Measurements from ENCODE around the gene MYH7B. TPM values are rescaled to one million over a fixed set of nuclear protein-coding genes. Genes with fewer than 3 reads are reported as not detected.
A peak's percentile ranks its signal among the peaks of the same experiment; 100 is the strongest.

Gene MYH7B
- total and polyA plus RNA-seq, 9 donors: 21.7 to 138 (median 73.8) TPM

- Histone ChIP-seq H3K4me1 (ENCODE audit: control insufficient read depth, insufficient read depth, low read length) (peaks cover 25% of the 10 kb centered on the region), H3K36me3 (ENCODE audit: control insufficient read depth, insufficient read depth, low read length) (peaks cover 3% of the 10 kb centered on the region), H3K27me3 (ENCODE audit: control insufficient read depth, insufficient read depth, low read length) (no peaks in the 10 kb centered on the region), H3K4me3 (ENCODE audit: low read length) (peak overlapping the region; percentile 92), H3K9me3 (replicated peaks; ENCODE audit: control insufficient read depth, low read depth, low read length) (no peaks in the 10 kb centered on the region), H3K27ac (ENCODE audit: low read length) (peak overlapping the region; percentile 98)
- DNase-seq: peak; percentile 65
- WGBS (ENCODE audit: insufficient coverage): 9% methylated on average over 8 of the region's 13 CpGs
These were observed 801 bp upstream of the MYH7B start for GRCh38 chr20:34954904-34955230.

GRCh38 chr20:34956041-34956458, 382 bp downstream of the MYH7B start:
- no peaks in the 10 kb centered on the region for H3K9me3 ChIP-seq (replicated peaks; ENCODE audit: control insufficient read depth, low read depth, low read length)
- H3K4me1 ChIP-seq (ENCODE audit: control insufficient read depth, insufficient read depth, low read length): peaks cover 25% of the 10 kb centered on the region
- no peak for DNase-seq
- WGBS (ENCODE audit: insufficient coverage): 6% methylated on average over 2 of the region's 6 CpGs
- peak overlapping the region; percentile 98 for H3K27ac ChIP-seq (ENCODE audit: low read length)
- H3K36me3 ChIP-seq (ENCODE audit: control insufficient read depth, insufficient read depth, low read length): no peaks in the 10 kb centered on the region
- peak overlapping the region; percentile 92 for H3K4me3 ChIP-seq (ENCODE audit: low read length)
- no peaks in the 10 kb centered on the region for H3K27me3 ChIP-seq (ENCODE audit: control insufficient read depth, insufficient read depth, low read length)

GRCh38 chr20:34956751-34957472, 1.2 kb downstream of the MYH7B start:
- no peak for DNase-seq
- peaks cover 25% of the 10 kb centered on the region for H3K4me1 ChIP-seq (ENCODE audit: control insufficient read depth, insufficient read depth, low read length)
- no peak overlapping the region for H3K4me3 ChIP-seq (ENCODE audit: low read length)
- H3K27ac ChIP-seq (ENCODE audit: low read length): peak overlapping the region; percentile 98
- H3K27me3 ChIP-seq (ENCODE audit: control insufficient read depth, insufficient read depth, low read length): no peaks in the 10 kb centered on the region
- no peaks in the 10 kb centered on the region for H3K36me3 ChIP-seq (ENCODE audit: control insufficient read depth, insufficient read depth, low read length)
- 70% methylated on average over 21 of the region's 21 CpGs for WGBS (ENCODE audit: insufficient coverage)
- H3K9me3 ChIP-seq (replicated peaks; ENCODE audit: control insufficient read depth, low read depth, low read length): no peaks in the 10 kb centered on the region

- H3K27me3 ChIP-seq (ENCODE audit: control insufficient read depth, insufficient read depth, low read length): no peaks in the 10 kb centered on the region
- DNase-seq: no peak
- H3K4me1 ChIP-seq (ENCODE audit: control insufficient read depth, insufficient read depth, low read length): peaks cover 13% of the 10 kb centered on the region
- no peaks in the 10 kb centered on the region for H3K9me3 ChIP-seq (replicated peaks; ENCODE audit: control insufficient read depth, low read depth, low read length)
- no peaks in the 10 kb centered on the region for H3K36me3 ChIP-seq (ENCODE audit: control insufficient read depth, insufficient read depth, low read length)
- H3K27ac ChIP-seq (ENCODE audit: low read length): no peak overlapping the region
- no peak overlapping the region for H3K4me3 ChIP-seq (ENCODE audit: low read length)
- no CpG with 5 or more reads among the region's 5 CpGs for WGBS (ENCODE audit: insufficient coverage)
These were observed 8.8 kb downstream of the MYH7B start for GRCh38 chr20:34964486-34964885.

- Histone ChIP-seq H3K4me3 (ENCODE audit: low read length) (no peak overlapping the region), H3K27ac (ENCODE audit: low read length) (no peak overlapping the region), H3K9me3 (replicated peaks; ENCODE audit: control insufficient read depth, low read depth, low read length) (no peaks in the 10 kb centered on the region), H3K36me3 (ENCODE audit: control insufficient read depth, insufficient read depth, low read length) (no peaks in the 10 kb centered on the region), H3K27me3 (ENCODE audit: control insufficient read depth, insufficient read depth, low read length) (no peaks in the 10 kb centered on the region), H3K4me1 (ENCODE audit: control insufficient read depth, insufficient read depth, low read length) (peaks cover 16% of the 10 kb centered on the region)
- WGBS (ENCODE audit: insufficient coverage): 84% methylated on average over 4 of the region's 5 CpGs
- no peak for DNase-seq
These were observed 9.4 kb downstream of the MYH7B start for GRCh38 chr20:34965051-34965450.

GRCh38 chr20:34967421-34967820, 11.8 kb downstream of the MYH7B start:
- Histone ChIP-seq H3K36me3 (ENCODE audit: control insufficient read depth, insufficient read depth, low read length) (no peaks in the 10 kb centered on the region), H3K4me1 (ENCODE audit: control insufficient read depth, insufficient read depth, low read length) (peaks cover 39% of the 10 kb centered on the region), H3K9me3 (replicated peaks; ENCODE audit: control insufficient read depth, low read depth, low read length) (no peaks in the 10 kb centered on the region), H3K27ac (ENCODE audit: low read length) (no peak overlapping the region), H3K4me3 (ENCODE audit: low read length) (no peak overlapping the region), H3K27me3 (ENCODE audit: control insufficient read depth, insufficient read depth, low read length) (no peaks in the 10 kb centered on the region)
- 88% methylated on average over 4 of the region's 5 CpGs for WGBS (ENCODE audit: insufficient coverage)
- DNase-seq: no peak

GRCh38 chr20:34968042-34968775, 12.5 kb downstream of the MYH7B start:
- Histone ChIP-seq H3K4me1 (ENCODE audit: control insufficient read depth, insufficient read depth, low read length) (peaks cover 39% of the 10 kb centered on the region), H3K4me3 (ENCODE audit: low read length) (no peak overlapping the region), H3K36me3 (ENCODE audit: control insufficient read depth, insufficient read depth, low read length) (no peaks in the 10 kb centered on the region), H3K9me3 (replicated peaks; ENCODE audit: control insufficient read depth, low read depth, low read length) (no peaks in the 10 kb centered on the region), H3K27me3 (ENCODE audit: control insufficient read depth, insufficient read depth, low read length) (no peaks in the 10 kb centered on the region), H3K27ac (ENCODE audit: low read length) (peak overlapping the region; percentile 56)
- 71% methylated on average over 4 of the region's 7 CpGs for WGBS (ENCODE audit: insufficient coverage)
- peak; percentile 9 for DNase-seq

- no peaks in the 10 kb centered on the region for H3K27me3 ChIP-seq (ENCODE audit: control insufficient read depth, insufficient read depth, low read length)
- H3K4me1 ChIP-seq (ENCODE audit: control insufficient read depth, insufficient read depth, low read length): peaks cover 39% of the 10 kb centered on the region
- peak overlapping the region; percentile 76 for H3K27ac ChIP-seq (ENCODE audit: low read length)
- H3K36me3 ChIP-seq (ENCODE audit: control insufficient read depth, insufficient read depth, low read length): no peaks in the 10 kb centered on the region
- 77% methylated on average over 5 of the region's 7 CpGs for WGBS (ENCODE audit: insufficient coverage)
- no peak overlapping the region for H3K4me3 ChIP-seq (ENCODE audit: low read length)
- H3K9me3 ChIP-seq (replicated peaks; ENCODE audit: control insufficient read depth, low read depth, low read length): no peaks in the 10 kb centered on the region
- DNase-seq: no peak
These were observed 14.6 kb downstream of the MYH7B start for GRCh38 chr20:34970193-34970840.

GRCh38 chr20:34970846-34971560, 15.3 kb downstream of the MYH7B start:
- H3K4me3 ChIP-seq (ENCODE audit: low read length): no peak overlapping the region
- peaks cover 39% of the 10 kb centered on the region for H3K4me1 ChIP-seq (ENCODE audit: control insufficient read depth, insufficient read depth, low read length)
- peak overlapping the region; percentile 76 for H3K27ac ChIP-seq (ENCODE audit: low read length)
- H3K36me3 ChIP-seq (ENCODE audit: control insufficient read depth, insufficient read depth, low read length): no peaks in the 10 kb centered on the region
- H3K9me3 ChIP-seq (replicated peaks; ENCODE audit: control insufficient read depth, low read depth, low read length): no peaks in the 10 kb centered on the region
- DNase-seq: no peak
- WGBS (ENCODE audit: insufficient coverage): 88% methylated on average over 6 of the region's 9 CpGs
- no peaks in the 10 kb centered on the region for H3K27me3 ChIP-seq (ENCODE audit: control insufficient read depth, insufficient read depth, low read length)

All from muscle of leg (tissue), 11 donors.